ENCODE results near the gene ANKRD13A.

DNA sequence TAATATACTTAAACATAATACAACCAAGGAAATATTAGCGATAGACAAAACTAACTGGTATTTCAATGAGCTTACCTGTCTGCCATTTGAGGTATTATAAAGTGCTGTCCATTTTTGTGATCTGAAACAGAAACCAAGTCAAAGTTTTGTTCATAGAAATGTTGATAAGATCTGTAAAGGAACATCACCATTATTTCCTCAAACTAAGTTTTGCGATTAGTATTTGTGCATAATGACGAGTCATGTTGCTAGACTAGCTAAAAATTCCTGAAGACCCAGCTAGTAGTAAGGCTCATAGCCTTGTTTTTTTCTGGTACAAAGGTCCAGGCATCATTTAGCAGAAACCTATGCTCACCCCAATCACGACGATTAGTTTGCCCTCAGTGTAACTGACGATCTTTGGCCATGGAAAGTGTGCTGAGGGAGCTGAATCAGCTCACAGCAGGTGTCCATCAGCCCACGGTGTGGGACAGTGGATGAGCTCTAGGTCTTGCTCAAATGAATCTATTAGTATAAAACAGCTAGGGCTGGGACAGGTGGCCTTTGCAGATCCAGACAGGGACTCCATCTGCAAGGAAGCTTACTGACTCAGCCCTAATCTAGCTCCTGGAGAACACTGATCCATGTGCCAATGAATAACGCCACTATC lies 31.7 kb upstream of the ANKRD13A start:
- TF ChIP-seq, protein P1, sequence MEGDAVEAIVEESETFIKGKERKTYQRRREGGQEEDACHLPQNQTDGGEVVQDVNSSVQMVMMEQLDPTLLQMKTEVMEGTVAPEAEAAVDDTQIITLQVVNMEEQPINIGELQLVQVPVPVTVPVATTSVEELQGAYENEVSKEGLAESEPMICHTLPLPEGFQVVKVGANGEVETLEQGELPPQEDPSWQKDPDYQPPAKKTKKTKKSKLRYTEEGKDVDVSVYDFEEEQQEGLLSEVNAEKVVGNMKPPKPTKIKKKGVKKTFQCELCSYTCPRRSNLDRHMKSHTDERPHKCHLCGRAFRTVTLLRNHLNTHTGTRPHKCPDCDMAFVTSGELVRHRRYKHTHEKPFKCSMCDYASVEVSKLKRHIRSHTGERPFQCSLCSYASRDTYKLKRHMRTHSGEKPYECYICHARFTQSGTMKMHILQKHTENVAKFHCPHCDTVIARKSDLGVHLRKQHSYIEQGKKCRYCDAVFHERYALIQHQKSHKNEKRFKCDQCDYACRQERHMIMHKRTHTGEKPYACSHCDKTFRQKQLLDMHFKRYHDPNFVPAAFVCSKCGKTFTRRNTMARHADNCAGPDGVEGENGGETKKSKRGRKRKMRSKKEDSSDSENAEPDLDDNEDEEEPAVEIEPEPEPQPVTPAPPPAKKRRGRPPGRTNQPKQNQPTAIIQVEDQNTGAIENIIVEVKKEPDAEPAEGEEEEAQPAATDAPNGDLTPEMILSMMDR (IDR thresholded peaks at IDR 0.05), result no peak
- TF ChIP-seq POLR2A (IDR thresholded peaks at IDR 0.05), result no peak
